ENCODE data around the gene OTP. TPM values are rescaled to one million over a fixed set of nuclear protein-coding genes. Genes with fewer than 3 reads are reported as not detected.

OTP gene
- total RNA-seq, 3 donors from 2014 or later, result 0.15 TPM; not detected in 2

DNA sequence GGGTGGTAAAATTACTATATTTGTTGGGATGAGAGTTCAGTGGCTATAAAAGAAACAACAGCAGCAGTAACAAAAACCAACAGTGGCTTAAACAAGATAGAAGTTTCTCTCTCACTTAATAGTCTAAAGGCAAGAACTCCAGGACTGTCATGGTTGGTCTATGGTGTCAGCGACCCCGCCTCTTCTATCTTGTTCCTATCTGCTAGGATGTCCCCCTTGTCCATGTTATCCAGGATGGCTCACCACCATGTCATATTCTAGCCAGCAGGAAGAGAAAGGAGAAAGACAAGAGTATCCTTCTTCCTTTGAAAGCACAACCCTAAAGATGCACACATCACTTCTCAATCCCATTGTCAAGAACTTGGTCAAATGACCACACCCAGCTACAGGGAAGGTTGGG is 11.3 kb upstream of the OTP start:
- H3K27ac ChIP-seq, result no peak overlapping the region
- peaks cover 0 to 3% of the 10 kb centered on the region in 2 donors for H3K4me1 ChIP-seq
- TF ChIP-seq POLR2A (IDR thresholded peaks at IDR 0.05), result no peak
- TF ChIP-seq, protein P1, sequence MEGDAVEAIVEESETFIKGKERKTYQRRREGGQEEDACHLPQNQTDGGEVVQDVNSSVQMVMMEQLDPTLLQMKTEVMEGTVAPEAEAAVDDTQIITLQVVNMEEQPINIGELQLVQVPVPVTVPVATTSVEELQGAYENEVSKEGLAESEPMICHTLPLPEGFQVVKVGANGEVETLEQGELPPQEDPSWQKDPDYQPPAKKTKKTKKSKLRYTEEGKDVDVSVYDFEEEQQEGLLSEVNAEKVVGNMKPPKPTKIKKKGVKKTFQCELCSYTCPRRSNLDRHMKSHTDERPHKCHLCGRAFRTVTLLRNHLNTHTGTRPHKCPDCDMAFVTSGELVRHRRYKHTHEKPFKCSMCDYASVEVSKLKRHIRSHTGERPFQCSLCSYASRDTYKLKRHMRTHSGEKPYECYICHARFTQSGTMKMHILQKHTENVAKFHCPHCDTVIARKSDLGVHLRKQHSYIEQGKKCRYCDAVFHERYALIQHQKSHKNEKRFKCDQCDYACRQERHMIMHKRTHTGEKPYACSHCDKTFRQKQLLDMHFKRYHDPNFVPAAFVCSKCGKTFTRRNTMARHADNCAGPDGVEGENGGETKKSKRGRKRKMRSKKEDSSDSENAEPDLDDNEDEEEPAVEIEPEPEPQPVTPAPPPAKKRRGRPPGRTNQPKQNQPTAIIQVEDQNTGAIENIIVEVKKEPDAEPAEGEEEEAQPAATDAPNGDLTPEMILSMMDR (IDR thresholded peaks at IDR 0.05), result no peak
- no peak for TF ChIP-seq POLR2AphosphoS5 (IDR thresholded peaks at IDR 0.05)
- no peak for DNase-seq (ENCODE audit: low spot score in 2 of 2)
- H3K36me3 ChIP-seq, result no peaks in the 10 kb centered on the region
- H3K4me3 ChIP-seq, result no peak overlapping the region
- H3K9me3 ChIP-seq, result no peaks in the 10 kb centered on the region
- H3K27me3 ChIP-seq, result peaks cover 0 to 39% of the 10 kb centered on the region in 2 donors
- intact Hi-C loops (cut with DNase I; ENCODE audit: low total_unique reads), result no loop called here

DNA sequence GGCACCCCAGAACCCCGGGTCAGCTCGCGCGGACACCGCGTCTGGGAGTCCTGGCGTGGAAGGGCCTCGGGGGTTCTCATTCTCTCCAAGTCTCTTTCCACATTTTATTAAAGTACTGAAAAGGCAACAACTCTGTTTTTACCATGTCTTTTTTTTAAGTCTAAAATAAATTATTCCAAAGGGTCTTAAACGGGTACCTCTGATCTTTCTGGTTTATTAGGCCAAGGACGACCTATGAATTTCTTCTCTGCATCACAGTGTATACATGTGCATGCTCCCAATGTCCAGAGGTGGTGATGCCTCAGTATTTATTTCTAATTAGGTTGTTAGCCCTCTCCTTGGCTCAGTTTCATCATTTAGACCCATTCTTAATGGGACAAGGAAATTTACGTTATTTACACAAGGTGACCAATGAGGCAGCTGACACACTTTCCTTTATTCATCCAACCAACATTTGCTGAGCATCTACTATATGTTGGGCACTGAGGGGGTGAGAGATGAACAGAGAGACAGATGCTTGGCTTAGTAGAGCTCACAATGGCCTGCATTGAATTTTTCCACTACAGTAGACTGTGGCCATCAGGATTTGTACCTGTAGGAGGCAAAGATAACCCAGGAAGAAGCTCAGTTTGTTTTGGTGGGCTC is 7.6 kb upstream of the OTP start:
- peaks cover 5 to 66% of the 10 kb centered on the region in 2 donors for H3K27me3 ChIP-seq
- TF ChIP-seq POLR2A (IDR thresholded peaks at IDR 0.05) (no peak), POLR2AphosphoS5 (IDR thresholded peaks at IDR 0.05) (no peak)
- TF ChIP-seq, protein P1 (IDR thresholded peaks at IDR 0.05), result no peak
- no peak for DNase-seq (ENCODE audit: low spot score in 2 of 2)
- H3K4me3 ChIP-seq, result no peak overlapping the region
- H3K36me3 ChIP-seq, result no peaks in the 10 kb centered on the region
- intact Hi-C loops (cut with DNase I; ENCODE audit: low total_unique reads), result no loop called here
- H3K4me1 ChIP-seq, result peaks cover 0 to 3% of the 10 kb centered on the region in 2 donors
- H3K9me3 ChIP-seq, result no peaks in the 10 kb centered on the region
- no peak overlapping the region for H3K27ac ChIP-seq

DNA sequence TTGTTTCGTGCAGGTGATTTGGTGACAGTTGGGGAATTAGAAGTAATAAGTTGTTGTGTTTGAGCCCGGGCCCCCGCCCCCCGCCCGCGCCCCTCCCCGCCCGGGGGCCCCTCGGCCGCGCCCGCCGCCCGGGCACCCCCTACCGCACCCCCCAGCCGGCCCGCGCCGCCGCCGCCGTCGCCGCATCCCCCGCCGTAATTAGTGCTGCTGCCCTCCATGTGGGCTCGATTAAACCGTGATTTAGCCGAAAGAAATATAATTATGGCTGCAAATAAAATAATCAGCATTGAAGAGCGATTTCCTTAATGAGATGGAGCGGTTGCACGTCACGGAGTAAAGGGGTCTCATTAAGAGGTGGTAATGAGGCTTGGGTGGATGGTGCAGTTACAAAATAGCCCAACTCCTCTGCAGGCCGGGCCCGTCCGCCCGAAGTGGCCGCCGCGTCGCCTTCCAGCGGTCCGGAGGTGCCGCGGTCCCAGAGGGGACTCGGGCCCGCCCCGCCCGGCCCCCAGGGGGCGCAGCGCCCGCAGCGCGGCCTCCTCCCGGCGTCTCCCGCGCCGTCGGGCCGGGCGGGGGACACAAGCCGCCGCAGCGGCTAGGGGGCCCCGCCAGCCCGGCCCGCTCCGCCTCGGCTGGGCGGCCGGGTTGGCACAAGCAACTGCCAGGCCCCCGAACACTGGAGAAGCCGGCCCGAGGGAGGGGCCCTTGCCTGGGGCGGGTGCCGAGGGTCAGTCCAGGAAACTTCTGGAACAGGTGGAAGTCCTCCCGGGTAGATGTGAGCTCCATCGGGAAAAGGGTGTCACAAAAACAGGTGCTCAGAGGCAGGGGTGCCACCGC is 6.9 kb upstream of the OTP start:
- H3K27ac ChIP-seq, result no peak overlapping the region
- H3K4me3 ChIP-seq, result peak overlapping the region in 1 of 3 donors; percentile 58
- no peaks in the 10 kb centered on the region for H3K36me3 ChIP-seq
- peaks cover 0 to 3% of the 10 kb centered on the region in 2 donors for H3K4me1 ChIP-seq
- TF ChIP-seq POLR2AphosphoS5 (IDR thresholded peaks at IDR 0.05), result no peak
- TF ChIP-seq POLR2A (IDR thresholded peaks at IDR 0.05), result no peak
- DNase-seq (ENCODE audit: low spot score in 2 of 2), result no peak
- H3K27me3 ChIP-seq, result peaks cover 5 to 70% of the 10 kb centered on the region in 2 donors
- intact Hi-C loops (cut with DNase I; ENCODE audit: low total_unique reads), result no loop called here
- H3K9me3 ChIP-seq, result no peaks in the 10 kb centered on the region

DNA sequence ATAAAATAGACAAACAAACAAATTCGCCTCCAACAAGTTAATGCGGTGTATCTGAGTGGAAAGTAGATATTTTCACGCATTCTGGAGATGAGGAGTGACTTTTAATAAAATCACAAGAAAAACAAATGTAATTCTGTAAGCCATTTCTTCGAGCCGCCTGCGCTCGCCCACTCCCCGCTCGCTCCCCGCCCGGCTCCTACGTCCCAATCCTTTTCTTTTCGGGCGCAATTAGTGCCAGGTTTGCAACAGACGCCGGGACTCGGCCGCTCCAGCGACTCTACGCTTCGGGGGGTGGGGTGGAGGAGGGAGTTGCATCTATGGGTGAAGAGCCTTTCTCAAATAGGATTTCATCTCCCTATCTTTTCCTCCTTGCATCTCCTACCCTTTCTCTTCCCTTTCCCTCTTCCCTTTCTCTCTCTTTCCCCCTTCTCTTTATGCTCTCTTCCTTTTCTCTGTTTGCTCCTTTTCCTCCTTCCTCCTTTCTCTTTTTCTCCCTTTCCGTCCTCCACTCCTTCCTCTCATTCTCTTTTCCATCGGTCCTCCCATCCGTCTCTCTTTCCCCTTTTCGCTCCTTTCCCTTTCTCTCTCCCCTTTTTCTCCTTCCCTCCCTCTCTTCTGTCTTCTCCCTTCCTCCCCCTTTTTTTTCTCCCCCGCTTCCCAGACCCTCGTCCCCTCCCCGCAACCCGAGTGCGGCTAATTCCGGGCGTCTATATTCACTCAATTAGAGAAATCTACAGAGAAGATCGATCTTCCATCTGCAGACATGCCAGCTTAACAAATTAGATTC is 6.1 kb upstream of the OTP start:
- Histone ChIP-seq H3K27me3 (peaks cover 5 to 73% of the 10 kb centered on the region in 2 donors), H3K4me3 (peak overlapping the region in 1 of 3 donors; percentile 58), H3K9me3 (no peaks in the 10 kb centered on the region), H3K36me3 (no peaks in the 10 kb centered on the region), H3K4me1 (peaks cover 0 to 3% of the 10 kb centered on the region in 2 donors), H3K27ac (no peak overlapping the region)
- TF ChIP-seq, protein P1 (IDR thresholded peaks at IDR 0.05), result no peak
- TF ChIP-seq POLR2AphosphoS5 (IDR thresholded peaks at IDR 0.05) (no peak), POLR2A (IDR thresholded peaks at IDR 0.05) (no peak)
- no peak for DNase-seq (ENCODE audit: low spot score in 2 of 2)
- intact Hi-C loops (cut with DNase I; ENCODE audit: low total_unique reads), result no loop called here

DNA sequence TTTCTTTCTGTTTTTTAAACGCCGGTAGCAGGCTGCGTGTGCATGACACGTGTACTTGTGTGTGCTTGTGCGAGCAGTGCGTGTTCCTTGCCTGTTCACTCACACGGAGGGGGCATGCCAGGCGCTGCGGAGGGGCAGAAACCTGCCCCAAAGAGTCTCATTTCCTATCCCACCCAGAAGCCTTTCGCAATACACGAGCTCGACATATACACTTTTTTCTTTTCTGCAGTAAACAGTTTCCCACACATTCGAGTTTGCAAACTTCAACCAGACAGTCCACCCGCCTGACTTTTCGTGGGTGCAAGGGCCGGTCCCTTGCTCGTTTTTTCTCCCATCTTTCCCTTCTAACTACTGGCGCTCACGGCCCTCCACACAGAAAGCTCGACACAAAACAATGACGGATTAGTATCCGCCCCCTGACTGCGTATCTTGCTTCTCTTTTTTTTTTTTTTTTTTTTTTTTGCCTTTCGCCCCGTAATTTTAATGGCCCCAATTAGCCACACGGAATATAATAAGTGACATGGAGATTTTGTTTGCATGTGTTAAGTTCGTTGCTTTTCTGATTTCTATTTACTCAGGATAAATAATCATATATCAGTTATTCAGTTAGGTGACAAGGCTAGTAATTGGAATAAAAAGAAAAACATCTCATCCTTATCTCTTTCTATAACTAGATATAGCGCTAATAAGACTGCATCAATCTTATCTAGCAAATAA is 5.3 kb upstream of the OTP start:
- Histone ChIP-seq H3K4me3 (no peak overlapping the region), H3K4me1 (peaks cover 0 to 3% of the 10 kb centered on the region in 2 donors), H3K27me3 (peaks cover 7 to 81% of the 10 kb centered on the region in 2 donors)

More for the DNA sequence above, 5.3 kb upstream of the OTP start:
- no peak for DNase-seq (ENCODE audit: low spot score in 2 of 2)
- no peaks in the 10 kb centered on the region for H3K36me3 ChIP-seq
- no peak overlapping the region for H3K27ac ChIP-seq
- H3K9me3 ChIP-seq, result no peaks in the 10 kb centered on the region
- TF ChIP-seq POLR2AphosphoS5 (IDR thresholded peaks at IDR 0.05) (no peak), POLR2A (IDR thresholded peaks at IDR 0.05) (no peak)
- TF ChIP-seq, protein P1 (IDR thresholded peaks at IDR 0.05), result no peak
- intact Hi-C loops (cut with DNase I; ENCODE audit: low total_unique reads), result no loop called here

Measured in breast epithelium (tissue), 4 donors.